ENCODE results near the gene MOSPD2.

GRCh38 chrX:14865201-14865600 lies 8.0 kb upstream of the MOSPD2 start:
- TF ChIP-seq POLR2A (IDR thresholded peaks at IDR 0.05; ENCODE audit: low read length) (no peak), GATA1 (IDR thresholded peaks at IDR 0.05; ENCODE audit: low read depth, low read length) (no peak)

Measured in erythroblast (primary cell).